ENCODE data around the gene PYGL.

GRCh38 chr14:50920482-50921230 lies 23.6 kb downstream of the PYGL start:
- TF ChIP-seq GABPA (IDR thresholded peaks at IDR 0.05; ENCODE audit: low read depth) (no peak), CTCF (IDR thresholded peaks at IDR 0.05; ENCODE audit: insufficient read depth, low read length) (no peak), REST (IDR thresholded peaks at IDR 0.05; ENCODE audit: insufficient replicate concordance, low read depth) (no peak), POLR2AphosphoS5 (IDR thresholded peaks at IDR 0.05; ENCODE audit: low read depth) (no peak), SPI1 (IDR thresholded peaks at IDR 0.05; ENCODE audit: borderline replicate concordance, low read depth) (no peak)

Data from HL-60 (cell line).